Measurements from ENCODE around the gene ARHGEF25.
"Not testable (repeated sequence)": the region's sequence is repeated elsewhere in the genome, so short reads cannot be mapped to it uniquely, and the experiment has no call there.

The ARHGEF25 gene

DNA sequence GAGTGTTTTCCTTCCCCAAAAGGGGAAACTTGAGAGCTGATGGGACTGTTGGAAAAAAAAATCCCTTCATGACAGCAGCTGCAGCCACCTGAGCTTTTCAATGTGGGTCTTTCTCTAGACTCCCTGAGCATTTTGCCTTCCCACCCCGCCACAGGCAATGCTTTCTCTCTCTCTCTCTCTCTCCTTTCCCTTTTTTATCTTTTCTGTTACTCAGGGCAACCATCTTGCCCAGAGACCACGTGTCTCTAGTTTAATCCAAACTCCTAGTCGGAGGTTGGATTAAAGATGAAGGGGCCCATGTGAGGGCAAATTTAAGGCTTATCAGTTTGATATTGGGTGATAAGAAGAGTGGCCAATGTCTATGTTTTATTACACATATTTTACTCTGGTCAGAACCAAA lies 47.7 kb downstream of the ARHGEF25 start:
- H3K4me3 ChIP-seq (ENCODE audit: low read depth, low read length): no peak overlapping the region
- no peak for DNase-seq (ENCODE audit: low read depth)
- TF ChIP-seq, protein P1, sequence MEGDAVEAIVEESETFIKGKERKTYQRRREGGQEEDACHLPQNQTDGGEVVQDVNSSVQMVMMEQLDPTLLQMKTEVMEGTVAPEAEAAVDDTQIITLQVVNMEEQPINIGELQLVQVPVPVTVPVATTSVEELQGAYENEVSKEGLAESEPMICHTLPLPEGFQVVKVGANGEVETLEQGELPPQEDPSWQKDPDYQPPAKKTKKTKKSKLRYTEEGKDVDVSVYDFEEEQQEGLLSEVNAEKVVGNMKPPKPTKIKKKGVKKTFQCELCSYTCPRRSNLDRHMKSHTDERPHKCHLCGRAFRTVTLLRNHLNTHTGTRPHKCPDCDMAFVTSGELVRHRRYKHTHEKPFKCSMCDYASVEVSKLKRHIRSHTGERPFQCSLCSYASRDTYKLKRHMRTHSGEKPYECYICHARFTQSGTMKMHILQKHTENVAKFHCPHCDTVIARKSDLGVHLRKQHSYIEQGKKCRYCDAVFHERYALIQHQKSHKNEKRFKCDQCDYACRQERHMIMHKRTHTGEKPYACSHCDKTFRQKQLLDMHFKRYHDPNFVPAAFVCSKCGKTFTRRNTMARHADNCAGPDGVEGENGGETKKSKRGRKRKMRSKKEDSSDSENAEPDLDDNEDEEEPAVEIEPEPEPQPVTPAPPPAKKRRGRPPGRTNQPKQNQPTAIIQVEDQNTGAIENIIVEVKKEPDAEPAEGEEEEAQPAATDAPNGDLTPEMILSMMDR (IDR thresholded peaks at IDR 0.05; ENCODE audit: control insufficient read depth, extremely low read depth, insufficient read depth): no peak

DNA sequence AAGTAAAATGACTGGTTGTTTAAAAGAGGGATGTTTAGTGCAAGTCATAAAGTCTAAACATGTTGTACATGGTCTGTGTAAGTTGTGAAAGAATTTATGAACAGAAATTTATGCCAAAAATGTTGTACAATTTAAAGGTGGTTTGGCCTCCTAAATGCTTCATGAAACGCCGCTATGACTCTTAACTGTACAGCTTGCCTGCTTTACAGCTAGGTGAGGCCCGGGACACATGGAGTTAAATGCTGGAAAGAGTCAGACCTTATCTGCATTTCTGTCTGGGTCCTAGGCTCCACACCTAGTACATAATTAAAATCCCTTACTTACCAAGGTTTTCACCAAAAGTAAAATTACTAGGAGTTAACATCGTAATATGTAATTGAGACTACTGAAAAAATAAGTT lies 50.1 kb downstream of the ARHGEF25 start:
- no peak overlapping the region for H3K4me3 ChIP-seq (ENCODE audit: low read depth, low read length)
- TF ChIP-seq, protein P1 (IDR thresholded peaks at IDR 0.05; ENCODE audit: control insufficient read depth, extremely low read depth, insufficient read depth): no peak
- DNase-seq (ENCODE audit: low read depth): no peak

DNA sequence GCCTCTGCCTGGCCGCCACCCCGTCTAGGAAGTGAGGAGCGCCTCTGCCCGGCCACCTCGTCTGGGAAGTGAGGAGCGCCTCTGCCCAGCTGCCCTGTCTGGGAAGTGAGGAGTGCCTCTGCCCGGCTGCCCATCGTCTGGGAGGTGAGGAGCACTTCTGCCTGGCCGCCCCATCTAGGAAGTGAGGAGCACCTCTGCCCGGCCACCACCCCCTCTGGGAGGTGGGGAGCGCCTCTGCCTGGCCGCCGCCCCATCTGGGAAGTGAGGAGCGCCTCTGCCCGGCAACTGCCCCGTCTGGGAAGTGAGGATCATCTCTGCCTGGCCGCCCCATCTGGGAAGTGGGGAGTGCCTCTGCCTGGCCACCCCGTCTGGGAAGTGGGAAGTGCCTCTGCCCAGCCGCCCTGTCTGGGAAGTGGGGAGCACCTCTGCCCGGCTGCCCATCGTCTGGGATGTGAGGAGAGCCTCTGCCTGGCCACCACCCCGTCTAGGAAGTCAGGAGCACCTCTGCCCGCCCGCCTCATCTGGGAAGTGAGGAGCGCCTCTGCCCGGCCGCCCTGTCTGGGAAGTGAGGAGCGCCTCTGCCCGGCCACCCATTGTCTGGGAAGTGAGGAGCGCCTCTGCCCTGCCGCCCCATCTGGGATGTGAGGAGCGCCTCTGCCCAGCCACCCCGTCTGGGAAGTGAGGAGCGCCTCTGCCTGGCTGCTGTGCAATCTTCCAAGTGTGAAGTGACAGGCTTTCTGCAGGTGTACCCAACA lies 54.0 kb downstream of the ARHGEF25 start:
- DNase-seq (ENCODE audit: low read depth); H3K4me3 ChIP-seq (ENCODE audit: low read depth, low read length): not testable (repeated sequence)
